GM23338 (cell line): Measurements from ENCODE around the gene MAP1LC3A. TPM values are rescaled to one million over a fixed set of nuclear protein-coding genes. Genes with fewer than 3 reads are reported as not detected.

Experiments used
- ATAC-seq: fragments of 200-7000 bp; cut with Tn5 transposase; 3 replicates; pipeline ENCODE4 v1.9.1; 2020
- DNase-seq: peaks from one replicate; pipeline ENCODE4 v3.0.0-alpha.2; 2015; ENCODE audit warnings: low spot score
- H2AFZ ChIP-seq: fragments of 200-600 bp; sonication (generic); 2 replicates; pipeline ENCODE4 v1.8.0; 2016; ENCODE audit warnings: antibody characterized with exemption, mild to moderate bottlenecking, moderate library complexity
- H3F3A ChIP-seq: fragments of 200-600 bp; sonication (generic); replicated peaks from 2 replicates; pipeline ENCODE4 v1.8.0; 2017; ENCODE audit warnings: antibody characterized with exemption, mixed run types, low read depth
- H3K27ac ChIP-seq: fragments of 200-600 bp; sonication (generic); 2 replicates; pipeline ENCODE4 v1.6.1; 2016; ENCODE audit warnings: low read depth
- H3K27me3 ChIP-seq: fragments of 200-600 bp; sonication (generic); 2 replicates; pipeline ENCODE4 v1.8.0; 2016; ENCODE audit warnings: mild to moderate bottlenecking, mixed run types, moderate library complexity; ENCODE audit not compliant: insufficient read depth
- H3K36me3 ChIP-seq: fragments of 200-600 bp; sonication (generic); 2 replicates; pipeline ENCODE4 v1.8.0; 2016; ENCODE audit warnings: mild to moderate bottlenecking; ENCODE audit not compliant: insufficient read depth
- H3K4me1 ChIP-seq: fragments of 200-600 bp; sonication (generic); 2 replicates; pipeline ENCODE4 v1.8.0; 2016; ENCODE audit warnings: mild to moderate bottlenecking, moderate library complexity; ENCODE audit not compliant: insufficient read depth
- H3K4me2 ChIP-seq: fragments of 200-600 bp; sonication (generic); 2 replicates; pipeline ENCODE4 v1.7.1; 2017; ENCODE audit warnings: mixed run types
- H3K4me3 ChIP-seq: fragments of 200-600 bp; sonication (generic); 2 replicates; pipeline ENCODE4 v1.6.1; 2016; ENCODE audit warnings: mixed run types
- H3K79me2 ChIP-seq: fragments of 200-600 bp; sonication (generic); replicated peaks from 2 replicates; pipeline ENCODE4 v1.8.0; 2017; ENCODE audit warnings: mild to moderate bottlenecking; ENCODE audit not compliant: insufficient read depth
- H3K9me2 ChIP-seq: fragments of 200-600 bp; sonication (generic); 2 replicates; pipeline ENCODE4 v1.8.0; 2017; ENCODE audit not compliant: insufficient read depth
- H4K20me1 ChIP-seq: fragments of 200-600 bp; sonication (generic); replicated peaks from 2 replicates; pipeline ENCODE4 v1.8.0; 2017; ENCODE audit warnings: mild to moderate bottlenecking; ENCODE audit not compliant: insufficient read depth
- H3K27ac Mint-ChIP-seq: 2 replicates; pipeline ENCODE4 v1.8.0; 2020; ENCODE audit warnings: inconsistent platforms, mild to moderate bottlenecking, moderate library complexity, mixed read lengths
- H3K27me3 Mint-ChIP-seq: 3 replicates; pipeline ENCODE4 v1.8.0; 2022; ENCODE audit warnings: low read depth, mild to moderate bottlenecking, moderate library complexity, mixed read lengths, inconsistent platforms; ENCODE audit not compliant: insufficient read depth, poor library complexity
- H3K36me3 Mint-ChIP-seq: 3 replicates; pipeline ENCODE4 v1.8.0; 2021; ENCODE audit warnings: low read depth, mild to moderate bottlenecking, inconsistent platforms, moderate library complexity, mixed read lengths
- H3K4me1 Mint-ChIP-seq: 3 replicates; pipeline ENCODE4 v1.8.0; 2020; ENCODE audit warnings: mild to moderate bottlenecking, inconsistent platforms, mixed read lengths
- H3K4me3 Mint-ChIP-seq: 3 replicates; pipeline ENCODE4 v1.8.0; 2021; ENCODE audit warnings: moderate library complexity, mild to moderate bottlenecking, inconsistent platforms, mixed read lengths
- H3K9me3 Mint-ChIP-seq: 3 replicates; pipeline ENCODE4 v1.8.0; 2020; ENCODE audit warnings: moderate library complexity, mild to moderate bottlenecking, inconsistent platforms, mixed read lengths
- CREB1 ChIP-seq: fragments of 250-450 bp; sonication (Bioruptor Pico); IDR thresholded peaks from 2 replicates; pipeline ENCODE4 v1.5.0; 2020; ENCODE audit warnings: low read depth, mild to moderate bottlenecking, moderate library complexity
- EZH2 ChIP-seq: fragments of 200-600 bp; sonication (generic); IDR thresholded peaks from one replicate; pipeline ENCODE4 v1.8.0; 2017; ENCODE audit warnings: antibody characterized with exemption, mild to moderate bottlenecking, low read depth; ENCODE audit not compliant: unreplicated experiment
- EZH2phosphoT487 ChIP-seq: fragments of 200-600 bp; sonication (generic); IDR thresholded peaks from one replicate; pipeline ENCODE4 v1.8.1; 2018; ENCODE audit warnings: antibody characterized with exemption; ENCODE audit not compliant: unreplicated experiment
- JUNB ChIP-seq: IDR thresholded peaks from one replicate; pipeline ENCODE4 v1.6.1; 2016; ENCODE audit warnings: antibody characterized with exemption; ENCODE audit not compliant: unreplicated experiment
- NANOG ChIP-seq: IDR thresholded peaks from 2 replicates; pipeline ENCODE4 v1.6.1; 2016; ENCODE audit warnings: antibody characterized with exemption, borderline replicate concordance
- POLR2AphosphoS5 ChIP-seq: IDR thresholded peaks from 2 replicates; pipeline ENCODE4 v1.6.1; 2016; ENCODE audit warnings: antibody characterized with exemption, low read depth
- STAT1 ChIP-seq: IDR thresholded peaks from one replicate; pipeline ENCODE4 v1.6.1; 2016; ENCODE audit warnings: antibody characterized with exemption; ENCODE audit not compliant: unreplicated experiment
- ZNF114 ChIP-seq: fragments of 250-450 bp; sonication (Bioruptor Pico); IDR thresholded peaks from 2 replicates; pipeline ENCODE4 v1.5.0; 2020; ENCODE audit warnings: mild to moderate bottlenecking, moderate library complexity
- ZNF331 ChIP-seq: fragments of 250-450 bp; sonication (Bioruptor Pico); IDR thresholded peaks from 2 replicates; pipeline ENCODE4 v1.5.0; 2020; ENCODE audit warnings: low read depth, mild to moderate bottlenecking, moderate library complexity
- polyA plus RNA-seq: library from polyadenylated mRNA; unstranded; fragments of >200 nt; fragmentation: Nextera tagmentation; extraction: Ambion mirVana; gene quantifications from 2 replicates; pipeline ENCODE4 v1.2.1, GENCODE V29; 2016
- total RNA-seq: library from RNA; depleted of rRNA; stranded (reverse); fragments of >200 nt; shearing (Covaris generic); gene quantifications from 2 replicates; pipeline ENCODE4 v1.2.3, GENCODE V29; 2014
- TF ChIP-seq, protein P1 (sequence below): IDR thresholded peaks from one replicate; pipeline ENCODE4 v1.6.1; 2018; ENCODE audit warnings: antibody characterized with exemption; ENCODE audit not compliant: unreplicated experiment
- TF ChIP-seq, protein P2 (sequence below), 2 experiments: fragments of 200-600 bp in 1 of 2; sonication (generic) in 1 of 2; conservative IDR thresholded peaks; 2 replicates each; pipeline versions ENCODE4 v1.5.1 to v1.6.1; 2016 to 2017; ENCODE audit warnings: antibody characterized with exemption in 2 of 2, low read depth in 2 of 2, mild to moderate bottlenecking in 2 of 2, moderate library complexity in 1 of 2
- TF ChIP-seq, protein P3 (sequence below): IDR thresholded peaks from 2 replicates; pipeline ENCODE4 v1.6.1; 2016; ENCODE audit warnings: antibody characterized with exemption
- TF ChIP-seq, protein P4 (sequence below): fragments of 250-450 bp; sonication (Bioruptor Pico); IDR thresholded peaks from 2 replicates; pipeline ENCODE4 v1.5.0; 2020; ENCODE audit warnings: mild to moderate bottlenecking, moderate library complexity

Gene MAP1LC3A
- total and polyA plus RNA-seq, 2 experiments from 2014 or later: 15.2 to 15.9 TPM

DNA sequence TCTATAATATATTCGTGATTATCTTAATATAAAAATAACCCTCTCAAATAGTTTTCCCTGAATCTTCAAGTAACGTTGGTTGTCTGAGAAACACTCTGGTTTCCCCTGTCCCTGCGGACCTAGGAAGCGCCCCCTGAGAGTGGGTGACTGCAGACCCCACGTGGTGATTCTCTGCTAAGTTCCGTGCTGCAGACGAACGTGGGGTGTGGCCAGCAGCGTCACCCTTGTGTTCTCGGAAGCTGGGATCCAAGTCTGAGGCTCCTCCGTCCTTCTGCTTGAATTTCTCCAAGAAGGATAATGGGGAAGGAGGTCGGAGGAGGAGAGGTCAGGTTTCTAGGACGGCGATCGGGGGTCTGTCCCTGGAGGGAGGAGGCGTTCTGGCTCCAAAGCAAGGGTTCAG is 16.6 kb upstream of the MAP1LC3A start:
- Histone ChIP-seq H3K27ac (no peak overlapping the region), H3K4me1 (no peaks in the 10 kb centered on the region; the same call in 1 of the 2 replicates), H3K27me3 (peaks cover 5% of the 10 kb centered on the region; the same call in 1 of the 2 replicates), H2AFZ (no peak overlapping the region), H3F3A (0 out of 2 replicates have a peak, but pooled peaks cover under 1% of the 10 kb centered on the region), H3K79me2 (no peaks in the 10 kb centered on the region), H3K4me2 (no peak overlapping the region), H4K20me1 (no peaks in the 10 kb centered on the region; the same call in 1 of the 2 replicates), H3K4me3 (no peak overlapping the region), H3K9me2 (no peaks in the 10 kb centered on the region), H3K36me3 (peaks cover 11% of the 10 kb centered on the region)
- TF ChIP-seq EZH2phosphoT487 (no peak), ZNF331 (CRISPR knock-in tag) (no peak), ZNF114 (CRISPR knock-in tag) (no peak), JUNB (no peak), POLR2AphosphoS5 (no peak), STAT1 (no peak), EZH2 (no peak), NANOG (no peak), CREB1 (no peak)
- TF ChIP-seq, protein P1, sequence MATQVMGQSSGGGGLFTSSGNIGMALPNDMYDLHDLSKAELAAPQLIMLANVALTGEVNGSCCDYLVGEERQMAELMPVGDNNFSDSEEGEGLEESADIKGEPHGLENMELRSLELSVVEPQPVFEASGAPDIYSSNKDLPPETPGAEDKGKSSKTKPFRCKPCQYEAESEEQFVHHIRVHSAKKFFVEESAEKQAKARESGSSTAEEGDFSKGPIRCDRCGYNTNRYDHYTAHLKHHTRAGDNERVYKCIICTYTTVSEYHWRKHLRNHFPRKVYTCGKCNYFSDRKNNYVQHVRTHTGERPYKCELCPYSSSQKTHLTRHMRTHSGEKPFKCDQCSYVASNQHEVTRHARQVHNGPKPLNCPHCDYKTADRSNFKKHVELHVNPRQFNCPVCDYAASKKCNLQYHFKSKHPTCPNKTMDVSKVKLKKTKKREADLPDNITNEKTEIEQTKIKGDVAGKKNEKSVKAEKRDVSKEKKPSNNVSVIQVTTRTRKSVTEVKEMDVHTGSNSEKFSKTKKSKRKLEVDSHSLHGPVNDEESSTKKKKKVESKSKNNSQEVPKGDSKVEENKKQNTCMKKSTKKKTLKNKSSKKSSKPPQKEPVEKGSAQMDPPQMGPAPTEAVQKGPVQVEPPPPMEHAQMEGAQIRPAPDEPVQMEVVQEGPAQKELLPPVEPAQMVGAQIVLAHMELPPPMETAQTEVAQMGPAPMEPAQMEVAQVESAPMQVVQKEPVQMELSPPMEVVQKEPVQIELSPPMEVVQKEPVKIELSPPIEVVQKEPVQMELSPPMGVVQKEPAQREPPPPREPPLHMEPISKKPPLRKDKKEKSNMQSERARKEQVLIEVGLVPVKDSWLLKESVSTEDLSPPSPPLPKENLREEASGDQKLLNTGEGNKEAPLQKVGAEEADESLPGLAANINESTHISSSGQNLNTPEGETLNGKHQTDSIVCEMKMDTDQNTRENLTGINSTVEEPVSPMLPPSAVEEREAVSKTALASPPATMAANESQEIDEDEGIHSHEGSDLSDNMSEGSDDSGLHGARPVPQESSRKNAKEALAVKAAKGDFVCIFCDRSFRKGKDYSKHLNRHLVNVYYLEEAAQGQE: no peak
- TF ChIP-seq, protein P2, sequence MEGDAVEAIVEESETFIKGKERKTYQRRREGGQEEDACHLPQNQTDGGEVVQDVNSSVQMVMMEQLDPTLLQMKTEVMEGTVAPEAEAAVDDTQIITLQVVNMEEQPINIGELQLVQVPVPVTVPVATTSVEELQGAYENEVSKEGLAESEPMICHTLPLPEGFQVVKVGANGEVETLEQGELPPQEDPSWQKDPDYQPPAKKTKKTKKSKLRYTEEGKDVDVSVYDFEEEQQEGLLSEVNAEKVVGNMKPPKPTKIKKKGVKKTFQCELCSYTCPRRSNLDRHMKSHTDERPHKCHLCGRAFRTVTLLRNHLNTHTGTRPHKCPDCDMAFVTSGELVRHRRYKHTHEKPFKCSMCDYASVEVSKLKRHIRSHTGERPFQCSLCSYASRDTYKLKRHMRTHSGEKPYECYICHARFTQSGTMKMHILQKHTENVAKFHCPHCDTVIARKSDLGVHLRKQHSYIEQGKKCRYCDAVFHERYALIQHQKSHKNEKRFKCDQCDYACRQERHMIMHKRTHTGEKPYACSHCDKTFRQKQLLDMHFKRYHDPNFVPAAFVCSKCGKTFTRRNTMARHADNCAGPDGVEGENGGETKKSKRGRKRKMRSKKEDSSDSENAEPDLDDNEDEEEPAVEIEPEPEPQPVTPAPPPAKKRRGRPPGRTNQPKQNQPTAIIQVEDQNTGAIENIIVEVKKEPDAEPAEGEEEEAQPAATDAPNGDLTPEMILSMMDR (conservative IDR thresholded peaks at IDR 0.05; ENCODE audit: low read depth in 2 of 2): no peak
- TF ChIP-seq, protein P3, sequence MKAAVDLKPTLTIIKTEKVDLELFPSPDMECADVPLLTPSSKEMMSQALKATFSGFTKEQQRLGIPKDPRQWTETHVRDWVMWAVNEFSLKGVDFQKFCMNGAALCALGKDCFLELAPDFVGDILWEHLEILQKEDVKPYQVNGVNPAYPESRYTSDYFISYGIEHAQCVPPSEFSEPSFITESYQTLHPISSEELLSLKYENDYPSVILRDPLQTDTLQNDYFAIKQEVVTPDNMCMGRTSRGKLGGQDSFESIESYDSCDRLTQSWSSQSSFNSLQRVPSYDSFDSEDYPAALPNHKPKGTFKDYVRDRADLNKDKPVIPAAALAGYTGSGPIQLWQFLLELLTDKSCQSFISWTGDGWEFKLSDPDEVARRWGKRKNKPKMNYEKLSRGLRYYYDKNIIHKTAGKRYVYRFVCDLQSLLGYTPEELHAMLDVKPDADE: no peak
- TF ChIP-seq, protein P4, sequence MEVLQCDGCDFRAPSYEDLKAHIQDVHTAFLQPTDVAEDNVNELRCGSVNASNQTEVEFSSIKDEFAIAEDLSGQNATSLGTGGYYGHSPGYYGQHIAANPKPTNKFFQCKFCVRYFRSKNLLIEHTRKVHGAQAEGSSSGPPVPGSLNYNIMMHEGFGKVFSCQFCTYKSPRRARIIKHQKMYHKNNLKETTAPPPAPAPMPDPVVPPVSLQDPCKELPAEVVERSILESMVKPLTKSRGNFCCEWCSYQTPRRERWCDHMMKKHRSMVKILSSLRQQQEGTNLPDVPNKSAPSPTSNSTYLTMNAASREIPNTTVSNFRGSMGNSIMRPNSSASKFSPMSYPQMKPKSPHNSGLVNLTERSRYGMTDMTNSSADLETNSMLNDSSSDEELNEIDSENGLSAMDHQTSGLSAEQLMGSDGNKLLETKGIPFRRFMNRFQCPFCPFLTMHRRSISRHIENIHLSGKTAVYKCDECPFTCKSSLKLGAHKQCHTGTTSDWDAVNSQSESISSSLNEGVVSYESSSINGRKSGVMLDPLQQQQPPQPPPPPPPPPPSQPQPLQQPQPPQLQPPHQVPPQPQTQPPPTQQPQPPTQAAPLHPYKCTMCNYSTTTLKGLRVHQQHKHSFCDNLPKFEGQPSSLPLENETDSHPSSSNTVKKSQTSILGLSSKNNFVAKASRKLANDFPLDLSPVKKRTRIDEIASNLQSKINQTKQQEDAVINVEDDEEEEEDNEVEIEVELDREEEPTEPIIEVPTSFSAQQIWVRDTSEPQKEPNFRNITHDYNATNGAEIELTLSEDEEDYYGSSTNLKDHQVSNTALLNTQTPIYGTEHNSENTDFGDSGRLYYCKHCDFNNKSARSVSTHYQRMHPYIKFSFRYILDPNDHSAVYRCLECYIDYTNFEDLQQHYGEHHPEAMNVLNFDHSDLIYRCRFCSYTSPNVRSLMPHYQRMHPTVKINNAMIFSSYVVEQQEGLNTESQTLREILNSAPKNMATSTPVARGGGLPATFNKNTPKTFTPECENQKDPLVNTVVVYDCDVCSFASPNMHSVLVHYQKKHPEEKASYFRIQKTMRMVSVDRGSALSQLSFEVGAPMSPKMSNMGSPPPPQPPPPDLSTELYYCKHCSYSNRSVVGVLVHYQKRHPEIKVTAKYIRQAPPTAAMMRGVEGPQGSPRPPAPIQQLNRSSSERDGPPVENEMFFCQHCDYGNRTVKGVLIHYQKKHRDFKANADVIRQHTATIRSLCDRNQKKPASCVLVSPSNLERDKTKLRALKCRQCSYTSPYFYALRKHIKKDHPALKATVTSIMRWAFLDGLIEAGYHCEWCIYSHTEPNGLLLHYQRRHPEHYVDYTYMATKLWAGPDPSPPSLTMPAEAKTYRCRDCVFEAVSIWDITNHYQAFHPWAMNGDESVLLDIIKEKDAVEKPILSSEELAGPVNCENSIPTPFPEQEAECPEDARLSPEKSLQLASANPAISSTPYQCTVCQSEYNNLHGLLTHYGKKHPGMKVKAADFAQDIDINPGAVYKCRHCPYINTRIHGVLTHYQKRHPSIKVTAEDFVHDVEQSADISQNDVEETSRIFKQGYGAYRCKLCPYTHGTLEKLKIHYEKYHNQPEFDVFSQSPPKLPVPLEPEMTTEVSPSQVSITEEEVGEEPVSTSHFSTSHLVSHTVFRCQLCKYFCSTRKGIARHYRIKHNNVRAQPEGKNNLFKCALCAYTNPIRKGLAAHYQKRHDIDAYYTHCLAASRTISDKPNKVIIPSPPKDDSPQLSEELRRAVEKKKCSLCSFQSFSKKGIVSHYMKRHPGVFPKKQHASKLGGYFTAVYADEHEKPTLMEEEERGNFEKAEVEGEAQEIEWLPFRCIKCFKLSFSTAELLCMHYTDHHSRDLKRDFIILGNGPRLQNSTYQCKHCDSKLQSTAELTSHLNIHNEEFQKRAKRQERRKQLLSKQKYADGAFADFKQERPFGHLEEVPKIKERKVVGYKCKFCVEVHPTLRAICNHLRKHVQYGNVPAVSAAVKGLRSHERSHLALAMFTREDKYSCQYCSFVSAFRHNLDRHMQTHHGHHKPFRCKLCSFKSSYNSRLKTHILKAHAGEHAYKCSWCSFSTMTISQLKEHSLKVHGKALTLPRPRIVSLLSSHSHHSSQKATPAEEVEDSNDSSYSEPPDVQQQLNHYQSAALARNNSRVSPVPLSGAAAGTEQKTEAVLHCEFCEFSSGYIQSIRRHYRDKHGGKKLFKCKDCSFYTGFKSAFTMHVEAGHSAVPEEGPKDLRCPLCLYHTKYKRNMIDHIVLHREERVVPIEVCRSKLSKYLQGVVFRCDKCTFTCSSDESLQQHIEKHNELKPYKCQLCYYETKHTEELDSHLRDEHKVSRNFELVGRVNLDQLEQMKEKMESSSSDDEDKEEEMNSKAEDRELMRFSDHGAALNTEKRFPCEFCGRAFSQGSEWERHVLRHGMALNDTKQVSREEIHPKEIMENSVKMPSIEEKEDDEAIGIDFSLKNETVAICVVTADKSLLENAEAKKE (CRISPR knock-in tag): no peak
- Mint-ChIP-seq H3K36me3 (peaks cover 18% of the 10 kb centered on the region), H3K4me3 (no peak overlapping the region), H3K27ac (no peak overlapping the region), H3K9me3 (0 out of 3 replicates have a peak, but pooled peaks cover 3% of the 10 kb centered on the region), H3K4me1 (peaks cover 16% of the 10 kb centered on the region), H3K27me3 (peaks cover 13% of the 10 kb centered on the region)
- ATAC-seq (no peak), DNase-seq (no peak)
